ENCODE data around the gene IL2RA. TPM values are rescaled to one million over a fixed set of nuclear protein-coding genes. Genes with fewer than 3 reads are reported as not detected.

IL2RA gene
- total and polyA plus RNA-seq, 2 donors (not counting 3 experiments of a cell fraction or from before 2014, with no cell fraction given): not detected

DNA sequence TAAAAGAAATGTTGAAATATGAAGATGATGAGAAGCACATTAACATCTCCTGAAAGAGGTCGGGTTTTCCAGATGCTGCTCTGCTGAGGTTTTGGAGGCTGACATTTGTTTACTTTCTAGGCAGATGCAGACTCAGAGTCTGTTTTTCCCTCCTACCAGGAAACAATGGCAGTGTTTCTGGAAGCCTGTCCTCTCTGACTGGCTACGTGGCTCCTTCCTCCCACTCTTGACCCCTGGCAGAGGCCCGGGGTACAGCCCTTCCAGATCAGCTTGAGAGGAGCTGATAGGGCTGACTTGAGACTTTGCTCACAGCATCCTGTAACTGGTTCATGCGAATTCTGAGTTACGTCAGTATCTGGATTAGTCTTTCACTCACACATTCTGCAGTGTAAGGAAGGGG is 43.7 kb downstream of the IL2RA start:
- dilution Hi-C loops (cut with MboI; ENCODE audit: extremely low pct_ligation_motif_present, low sequenced_read_pairs): no loop called here
- TF ChIP-seq MYC (IDR thresholded peaks at IDR 0.05; ENCODE audit: low read depth, low read length): no peak
- no peak for TF ChIP-seq EZH2 (IDR thresholded peaks at IDR 0.05; ENCODE audit: borderline replicate concordance, low read depth, low read length, severe bottlenecking)
- no peak for TF ChIP-seq JUN (IDR thresholded peaks at IDR 0.05; ENCODE audit: borderline replicate concordance, insufficient read depth, insufficient read length, low read depth)
- TF ChIP-seq, protein P1, sequence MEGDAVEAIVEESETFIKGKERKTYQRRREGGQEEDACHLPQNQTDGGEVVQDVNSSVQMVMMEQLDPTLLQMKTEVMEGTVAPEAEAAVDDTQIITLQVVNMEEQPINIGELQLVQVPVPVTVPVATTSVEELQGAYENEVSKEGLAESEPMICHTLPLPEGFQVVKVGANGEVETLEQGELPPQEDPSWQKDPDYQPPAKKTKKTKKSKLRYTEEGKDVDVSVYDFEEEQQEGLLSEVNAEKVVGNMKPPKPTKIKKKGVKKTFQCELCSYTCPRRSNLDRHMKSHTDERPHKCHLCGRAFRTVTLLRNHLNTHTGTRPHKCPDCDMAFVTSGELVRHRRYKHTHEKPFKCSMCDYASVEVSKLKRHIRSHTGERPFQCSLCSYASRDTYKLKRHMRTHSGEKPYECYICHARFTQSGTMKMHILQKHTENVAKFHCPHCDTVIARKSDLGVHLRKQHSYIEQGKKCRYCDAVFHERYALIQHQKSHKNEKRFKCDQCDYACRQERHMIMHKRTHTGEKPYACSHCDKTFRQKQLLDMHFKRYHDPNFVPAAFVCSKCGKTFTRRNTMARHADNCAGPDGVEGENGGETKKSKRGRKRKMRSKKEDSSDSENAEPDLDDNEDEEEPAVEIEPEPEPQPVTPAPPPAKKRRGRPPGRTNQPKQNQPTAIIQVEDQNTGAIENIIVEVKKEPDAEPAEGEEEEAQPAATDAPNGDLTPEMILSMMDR (IDR thresholded peaks at IDR 0.05; ENCODE audit: extremely low read depth in 1 of 2, insufficient read depth in 1 of 2, low read depth in 1 of 2, low read length in 2 of 2): no peak
- no peak for TF ChIP-seq POLR2A (IDR thresholded peaks at IDR 0.05; ENCODE audit: low read depth, low read length)
- TF ChIP-seq, protein P2, sequence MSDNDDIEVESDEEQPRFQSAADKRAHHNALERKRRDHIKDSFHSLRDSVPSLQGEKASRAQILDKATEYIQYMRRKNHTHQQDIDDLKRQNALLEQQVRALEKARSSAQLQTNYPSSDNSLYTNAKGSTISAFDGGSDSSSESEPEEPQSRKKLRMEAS (IDR thresholded peaks at IDR 0.05; ENCODE audit: insufficient read depth, insufficient read length): no peak
- TF ChIP-seq FOS (IDR thresholded peaks at IDR 0.05; ENCODE audit: borderline replicate concordance, insufficient read depth, low read length): no peak
- no peak for TF ChIP-seq GATA2 (IDR thresholded peaks at IDR 0.05; ENCODE audit: insufficient read depth, insufficient read length, low read depth, low read length)
- TF ChIP-seq POLR2AphosphoS5 (IDR thresholded peaks at IDR 0.05; ENCODE audit: insufficient read depth, low read depth, low read length): no peak
- no peaks in the 10 kb centered on the region for H3K9me1 ChIP-seq (replicated peaks; ENCODE audit: control insufficient read depth, extremely low read depth, insufficient read depth, low read length)
- FAIRE-seq (no peak), DNase-seq (ENCODE audit: low read depth, low spot score) (no peak)
- no peaks in the 10 kb centered on the region for H3K36me3 ChIP-seq (ENCODE audit: control insufficient read depth in 2 of 2, extremely low read depth in 1 of 2, insufficient read depth in 2 of 2, low read length in 2 of 2)
- intact Hi-C loops (cut with micrococcal nuclease): no loop called here
- ChIA-PET POLR2A (no interaction called here), CTCF (interaction anchor here (0.9 kb wide), 1 partner anchor 384 kb away, joined by 4 read pairs; no protein-coding TSS in a partner anchor)
- no peak overlapping the region for H3K27ac ChIP-seq (ENCODE audit: insufficient read depth, low read depth, low read length)
- H3K27me3 ChIP-seq (ENCODE audit: control insufficient read depth in 2 of 2, insufficient read depth in 2 of 2, low read length in 2 of 2): peaks cover 0 to 6% of the 10 kb centered on the region in 2 experiments
- H3K4me1 ChIP-seq (ENCODE audit: control insufficient read depth, extremely low read depth, insufficient read depth, low read length): no peaks in the 10 kb centered on the region
- no TSS peak for BruUV-seq (replicated peaks)
- no peaks in the 10 kb centered on the region for H3K9me3 ChIP-seq (replicated peaks; ENCODE audit: control insufficient read depth, insufficient read depth, low read length)
- H3K9ac ChIP-seq (replicated peaks; ENCODE audit: extremely low read depth, insufficient read depth, low read length): no peak overlapping the region
- H3K4me2 ChIP-seq (ENCODE audit: insufficient read depth, low read length): no peak overlapping the region
- H3K4me3 ChIP-seq (replicated peaks in 1 of 3; ENCODE audit: insufficient read depth in 1 of 3, low read depth in 1 of 3, low read length in 3 of 3): no peak overlapping the region
- no peaks in the 10 kb centered on the region for H4K20me1 ChIP-seq (replicated peaks; ENCODE audit: control insufficient read depth, extremely low read depth, insufficient read depth, low read length)
- no peak overlapping the region for H2AFZ ChIP-seq (ENCODE audit: low read depth, low read length)
- H3K79me2 ChIP-seq (ENCODE audit: control insufficient read depth, insufficient read depth, low read length): no peaks in the 10 kb centered on the region

Data from endothelial cell of umbilical vein (primary cell).